WERI-Rb-1 (cell line): ENCODE measurements around the gene CCND1.

ENCODE experiments used
- DNase-seq: peaks from one replicate; pipeline ENCODE4 v3.0.0-alpha.2; 2020
- H3K27ac ChIP-seq: fragments of 250-450 bp; sonication (Bioruptor Pico); 2 replicates; pipeline ENCODE4 v1.5.1; 2020; ENCODE audit warnings: mild to moderate bottlenecking, moderate library complexity
- H3K27me3 ChIP-seq: fragments of 250-450 bp; sonication (Bioruptor Pico); 2 replicates; pipeline ENCODE4 v1.5.1; 2021; ENCODE audit warnings: mild to moderate bottlenecking, low read depth, moderate library complexity; ENCODE audit not compliant: insufficient read depth, severe bottlenecking
- H3K36me3 ChIP-seq: fragments of 250-450 bp; sonication (Bioruptor Pico); 2 replicates; pipeline ENCODE4 v1.5.1; 2020; ENCODE audit warnings: mild to moderate bottlenecking, moderate library complexity
- H3K4me3 ChIP-seq: 2 replicates; pipeline ENCODE4 v1.5.1; 2011; ENCODE audit warnings: low read depth, mild to moderate bottlenecking, control low read depth, low read length
- H3K9me3 ChIP-seq: fragments of 250-450 bp; sonication (Bioruptor Pico); 2 replicates; pipeline ENCODE4 v1.5.1; 2021; ENCODE audit warnings: mild to moderate bottlenecking, moderate library complexity; ENCODE audit not compliant: severe bottlenecking
- TF ChIP-seq, protein P1 (sequence below): IDR thresholded peaks from 2 replicates; pipeline ENCODE4 v1.5.1; 2011; ENCODE audit warnings: low read depth, mild to moderate bottlenecking, control low read depth, inconsistent platforms, low read length

The CCND1 gene

GRCh38 chr11:69630424-69630823, 10.5 kb upstream of the CCND1 start:
- no peak for DNase-seq
- no peak overlapping the region for H3K4me3 ChIP-seq
- H3K27me3 ChIP-seq = peaks cover 78% of the 10 kb centered on the region
- TF ChIP-seq, protein P1, sequence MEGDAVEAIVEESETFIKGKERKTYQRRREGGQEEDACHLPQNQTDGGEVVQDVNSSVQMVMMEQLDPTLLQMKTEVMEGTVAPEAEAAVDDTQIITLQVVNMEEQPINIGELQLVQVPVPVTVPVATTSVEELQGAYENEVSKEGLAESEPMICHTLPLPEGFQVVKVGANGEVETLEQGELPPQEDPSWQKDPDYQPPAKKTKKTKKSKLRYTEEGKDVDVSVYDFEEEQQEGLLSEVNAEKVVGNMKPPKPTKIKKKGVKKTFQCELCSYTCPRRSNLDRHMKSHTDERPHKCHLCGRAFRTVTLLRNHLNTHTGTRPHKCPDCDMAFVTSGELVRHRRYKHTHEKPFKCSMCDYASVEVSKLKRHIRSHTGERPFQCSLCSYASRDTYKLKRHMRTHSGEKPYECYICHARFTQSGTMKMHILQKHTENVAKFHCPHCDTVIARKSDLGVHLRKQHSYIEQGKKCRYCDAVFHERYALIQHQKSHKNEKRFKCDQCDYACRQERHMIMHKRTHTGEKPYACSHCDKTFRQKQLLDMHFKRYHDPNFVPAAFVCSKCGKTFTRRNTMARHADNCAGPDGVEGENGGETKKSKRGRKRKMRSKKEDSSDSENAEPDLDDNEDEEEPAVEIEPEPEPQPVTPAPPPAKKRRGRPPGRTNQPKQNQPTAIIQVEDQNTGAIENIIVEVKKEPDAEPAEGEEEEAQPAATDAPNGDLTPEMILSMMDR = no peak
- no peaks in the 10 kb centered on the region for H3K36me3 ChIP-seq
- H3K27ac ChIP-seq = no peak overlapping the region
- peaks cover 12% of the 10 kb centered on the region for H3K9me3 ChIP-seq

GRCh38 chr11:69632900-69633299, 8.1 kb upstream of the CCND1 start:
- H3K4me3 ChIP-seq = no peak overlapping the region
- peaks cover 84% of the 10 kb centered on the region for H3K27me3 ChIP-seq
- peaks cover 12% of the 10 kb centered on the region for H3K9me3 ChIP-seq
- TF ChIP-seq, protein P1 = no peak
- DNase-seq = no peak
- H3K36me3 ChIP-seq = no peaks in the 10 kb centered on the region
- H3K27ac ChIP-seq = no peak overlapping the region

- Histone ChIP-seq H3K9me3 (peaks cover 8% of the 10 kb centered on the region), H3K27ac (no peak overlapping the region), H3K36me3 (no peaks in the 10 kb centered on the region), H3K27me3 (peaks cover 89% of the 10 kb centered on the region), H3K4me3 (no peak overlapping the region)
- DNase-seq = no peak
- TF ChIP-seq, protein P1 = no peak
Observed at GRCh38 chr11:69634069-69634468, 6.9 kb upstream of the CCND1 start.

DNA sequence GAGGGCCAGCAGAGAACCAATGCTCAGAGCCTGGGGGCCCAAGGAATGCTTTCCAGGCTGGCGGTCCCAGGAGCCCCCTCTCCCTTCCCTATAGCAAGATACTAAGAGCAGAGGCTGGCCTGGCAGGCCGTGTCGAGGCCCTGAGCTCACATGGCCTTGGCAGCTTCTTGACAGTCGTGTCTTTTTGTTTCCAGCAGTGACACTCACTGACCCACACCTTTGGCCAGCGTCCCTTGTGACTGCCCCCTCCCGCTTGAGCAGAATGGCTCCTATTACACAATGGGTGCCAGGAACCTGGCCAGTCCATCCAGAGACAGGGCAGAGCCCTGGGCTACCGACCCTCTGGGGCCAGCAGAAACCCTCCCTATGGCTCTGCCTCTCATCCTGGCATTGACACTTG, 6.4 kb upstream of the CCND1 start:
- no peak for DNase-seq
- Histone ChIP-seq H3K4me3 (no peak overlapping the region), H3K27ac (no peak overlapping the region), H3K9me3 (peaks cover 7% of the 10 kb centered on the region), H3K36me3 (no peaks in the 10 kb centered on the region), H3K27me3 (peaks cover 91% of the 10 kb centered on the region)
- TF ChIP-seq, protein P1 = no peak

DNA sequence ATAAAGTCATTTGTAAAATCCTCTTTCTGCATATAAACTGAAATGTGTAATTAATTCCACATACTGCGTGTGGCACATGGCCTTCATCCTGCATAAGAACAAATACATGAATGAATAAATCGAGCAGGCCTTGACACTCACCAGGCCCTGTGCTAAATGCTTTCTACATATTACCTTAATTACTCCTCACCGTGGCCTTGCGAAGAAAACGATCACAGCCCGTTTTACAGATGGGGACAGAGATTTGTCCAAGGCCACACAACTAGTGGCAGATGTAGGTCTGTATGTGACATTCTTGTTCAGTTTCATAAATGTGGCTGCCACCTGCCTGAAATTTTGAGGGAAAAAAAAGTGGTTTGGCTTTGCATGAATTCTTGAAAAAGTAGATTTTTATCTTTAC, 5.8 kb upstream of the CCND1 start:
- H3K27me3 ChIP-seq = peaks cover 91% of the 10 kb centered on the region
- DNase-seq = no peak
- no peak overlapping the region for H3K27ac ChIP-seq
- H3K9me3 ChIP-seq = peaks cover 1% of the 10 kb centered on the region
- TF ChIP-seq, protein P1 = no peak
- H3K4me3 ChIP-seq = no peak overlapping the region
- H3K36me3 ChIP-seq = no peaks in the 10 kb centered on the region

GRCh38 chr11:69635804-69636511, 5.0 kb upstream of the CCND1 start:
- no peaks in the 10 kb centered on the region for H3K36me3 ChIP-seq
- H3K27me3 ChIP-seq = peaks cover 90% of the 10 kb centered on the region
- H3K27ac ChIP-seq = no peak overlapping the region
- DNase-seq = no peak
- no peaks in the 10 kb centered on the region for H3K9me3 ChIP-seq
- TF ChIP-seq, protein P1 = no peak
- peak overlapping the region; percentile 29 for H3K4me3 ChIP-seq
